Stimulated activated CD8-positive, alpha-beta memory T cell treated with anti-CD3 and anti-CD28 coated beads, Interleukin-7, amount 100 ng/mL, for 48 hours (primary cell): ENCODE results near the gene NUP54.

Source experiments
- DNase-seq, 2 donors: peaks; one replicate each; pipeline ENCODE4 v3.0.0-alpha.2; 2020; ENCODE audit warnings: low read depth in 1 of 2; ENCODE audit errors: extremely low read depth in 1 of 2

The NUP54 gene, protein sequence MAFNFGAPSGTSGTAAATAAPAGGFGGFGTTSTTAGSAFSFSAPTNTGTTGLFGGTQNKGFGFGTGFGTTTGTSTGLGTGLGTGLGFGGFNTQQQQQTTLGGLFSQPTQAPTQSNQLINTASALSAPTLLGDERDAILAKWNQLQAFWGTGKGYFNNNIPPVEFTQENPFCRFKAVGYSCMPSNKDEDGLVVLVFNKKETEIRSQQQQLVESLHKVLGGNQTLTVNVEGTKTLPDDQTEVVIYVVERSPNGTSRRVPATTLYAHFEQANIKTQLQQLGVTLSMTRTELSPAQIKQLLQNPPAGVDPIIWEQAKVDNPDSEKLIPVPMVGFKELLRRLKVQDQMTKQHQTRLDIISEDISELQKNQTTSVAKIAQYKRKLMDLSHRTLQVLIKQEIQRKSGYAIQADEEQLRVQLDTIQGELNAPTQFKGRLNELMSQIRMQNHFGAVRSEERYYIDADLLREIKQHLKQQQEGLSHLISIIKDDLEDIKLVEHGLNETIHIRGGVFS

DNA sequence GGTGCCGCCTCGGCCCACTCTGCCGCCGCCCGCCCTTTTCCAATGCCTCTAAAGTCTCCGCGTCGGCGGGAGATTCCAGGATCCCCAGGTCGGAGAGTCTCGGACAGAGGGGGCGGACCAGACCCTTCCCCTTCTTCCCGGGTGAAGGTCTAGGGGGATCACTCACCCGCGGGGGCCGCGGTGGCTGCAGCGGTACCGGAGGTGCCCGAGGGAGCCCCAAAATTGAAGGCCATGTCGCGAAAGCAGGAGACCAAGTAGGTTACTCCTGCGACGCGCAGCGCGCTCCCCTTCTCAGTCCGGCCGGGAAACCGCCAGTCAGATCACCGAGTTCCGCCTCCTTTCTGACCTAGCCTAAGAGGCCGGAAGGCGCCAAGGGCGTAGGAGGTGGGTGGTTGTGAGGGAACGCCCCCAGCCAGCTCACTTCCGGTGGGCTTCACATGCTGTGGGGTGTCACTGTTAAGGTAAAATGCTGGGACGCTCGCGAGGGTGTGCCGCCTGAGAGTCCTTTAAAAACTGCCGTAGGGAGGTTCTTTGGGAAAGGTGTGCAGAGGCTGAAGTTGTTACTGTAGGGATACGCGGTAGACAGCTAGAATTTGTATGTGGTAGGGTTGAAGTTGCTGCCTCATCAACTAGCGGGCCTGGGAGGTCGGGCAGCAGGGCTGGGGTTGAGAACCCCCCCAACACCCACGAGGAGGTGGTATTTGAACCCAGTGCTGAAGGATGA lies at the start of gene NUP54:
TSS of gene NUP54 (minus strand) at position 256 of the 724 bp plus-strand sequence. CDS start at position 233, 23 bp downstream.
- DNase-seq: peak; percentile 91 to 94

DNA sequence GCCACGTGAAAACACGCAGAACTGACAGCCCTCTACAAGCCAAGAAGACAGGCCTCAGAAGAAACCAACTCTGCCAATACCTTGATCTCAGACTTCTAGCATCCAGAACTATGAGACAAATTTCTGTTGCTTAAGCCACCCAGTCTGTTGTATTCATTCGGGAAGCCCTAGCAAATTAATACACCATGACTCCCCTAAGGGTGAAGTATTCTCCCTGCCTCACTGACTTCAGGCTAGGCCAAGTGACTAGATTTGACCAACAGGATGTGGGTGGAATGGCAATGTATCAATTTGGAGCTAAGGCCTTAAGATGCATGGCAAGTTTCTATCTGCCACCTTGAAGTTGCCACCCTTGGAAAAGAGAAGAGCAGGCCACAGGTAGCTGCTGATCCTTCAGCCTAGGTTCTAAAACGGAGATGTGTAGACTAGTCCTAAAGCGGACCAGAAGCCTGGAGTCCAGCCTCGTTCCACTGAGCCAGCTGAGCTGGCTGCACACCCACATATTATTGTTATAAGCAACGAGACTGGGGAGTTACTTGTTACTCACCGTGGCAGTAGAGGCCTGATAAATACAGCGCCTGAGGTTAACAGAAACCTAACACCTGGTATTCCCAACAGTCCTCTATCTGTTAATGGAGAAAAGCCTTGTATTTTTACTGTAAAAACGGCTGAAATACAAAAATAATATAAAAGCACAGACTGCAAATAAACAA lies 49.0 kb upstream of the NUP54 start:
- DNase-seq: no peak

DNA sequence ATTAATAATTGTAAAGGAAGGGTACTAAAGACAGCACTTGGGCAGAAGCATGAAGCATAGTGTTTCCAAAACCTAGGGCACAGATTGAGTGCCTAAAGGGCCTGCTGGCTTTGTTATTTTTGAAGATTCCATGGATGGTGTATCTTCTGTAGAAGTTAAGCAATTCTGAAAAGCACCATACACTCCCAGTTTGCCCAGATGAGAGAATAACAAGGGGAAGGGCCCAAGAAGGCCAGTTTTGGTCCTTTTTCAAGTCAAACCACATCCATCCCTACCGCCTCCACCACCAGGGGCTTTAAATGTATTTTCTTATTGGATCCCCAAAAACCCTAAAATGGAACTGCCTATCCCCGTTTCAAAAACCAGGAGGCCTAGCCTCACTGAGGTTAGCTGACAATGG lies 48.2 kb upstream of the NUP54 start:
- no peak for DNase-seq

DNA sequence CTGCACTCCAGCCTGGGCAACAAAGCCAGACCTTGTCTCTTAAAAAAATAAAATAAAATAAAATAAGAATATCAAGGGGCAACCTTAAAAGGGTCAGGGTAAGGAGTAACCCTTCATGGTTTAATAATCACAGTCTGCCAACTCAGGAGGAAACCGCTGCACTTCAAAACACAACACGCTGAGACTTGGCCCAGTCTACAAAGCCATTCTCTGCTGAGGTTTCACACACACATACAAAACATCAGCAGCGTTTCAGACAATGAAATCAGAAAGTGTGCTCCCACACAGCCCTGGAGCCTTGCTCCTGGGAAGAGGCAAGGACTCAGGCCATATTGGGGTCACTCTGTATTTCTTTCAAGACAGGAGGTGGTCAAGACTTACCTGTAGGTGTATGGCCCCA lies 47.1 kb upstream of the NUP54 start:
- no peak for DNase-seq

DNA sequence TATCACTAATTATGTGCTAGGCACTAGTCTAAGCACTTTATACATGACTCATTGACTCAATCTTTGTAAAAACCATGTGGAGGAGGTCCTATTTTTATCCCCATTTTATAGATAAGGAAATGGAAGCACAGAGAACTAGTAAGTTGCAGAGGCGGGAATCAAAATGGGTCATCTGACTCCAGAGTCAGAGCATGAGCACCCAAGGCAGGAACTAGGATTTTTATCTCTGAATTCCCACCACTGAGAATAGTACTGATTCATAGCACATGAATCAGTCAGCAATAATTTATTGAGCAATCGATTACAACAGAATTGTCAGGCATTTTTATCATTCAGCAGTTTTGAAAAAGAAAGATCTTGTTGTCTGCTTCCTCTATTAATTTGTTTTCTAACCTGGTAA lies 46.1 kb upstream of the NUP54 start:
- no peak for DNase-seq

DNA sequence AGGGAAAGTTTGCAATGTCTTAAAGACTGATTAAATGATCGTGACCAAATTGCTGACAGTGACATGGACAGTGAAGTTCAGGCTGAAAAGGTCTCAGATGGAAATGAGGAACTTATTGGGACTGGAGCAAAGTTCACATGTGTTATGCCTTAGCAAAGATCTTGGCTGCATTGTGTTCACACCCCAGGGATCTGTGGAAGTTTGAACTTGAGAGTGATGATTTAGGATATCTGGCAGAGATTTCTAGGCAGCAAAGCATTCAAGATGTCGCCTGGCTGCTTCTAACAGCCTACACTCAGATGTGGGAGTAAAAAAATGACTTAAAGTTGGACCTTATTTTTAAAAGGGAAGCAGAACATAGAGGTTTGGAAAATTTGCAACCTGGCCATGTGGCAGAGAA lies 44.0 kb upstream of the NUP54 start:
- DNase-seq: no peak

DNA sequence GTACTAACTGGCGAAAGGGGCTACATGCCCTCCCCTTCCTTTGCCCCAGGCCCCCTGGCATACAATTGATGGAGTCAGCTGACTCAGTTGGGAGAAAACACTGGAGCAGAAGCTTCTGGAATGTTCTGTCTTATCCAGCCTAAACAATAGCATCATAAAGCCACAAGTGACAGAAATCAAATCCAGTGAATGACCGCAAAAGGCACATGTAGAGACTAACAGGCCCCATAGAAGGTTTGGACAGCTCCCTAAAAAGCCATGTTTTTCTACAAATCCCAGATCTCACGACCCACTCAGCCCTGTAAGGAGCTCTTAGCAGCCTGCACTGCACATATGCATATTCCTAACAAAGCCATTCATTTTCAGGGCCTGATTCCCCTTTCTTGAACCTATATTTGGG lies 40.4 kb upstream of the NUP54 start:
- no peak for DNase-seq

DNA sequence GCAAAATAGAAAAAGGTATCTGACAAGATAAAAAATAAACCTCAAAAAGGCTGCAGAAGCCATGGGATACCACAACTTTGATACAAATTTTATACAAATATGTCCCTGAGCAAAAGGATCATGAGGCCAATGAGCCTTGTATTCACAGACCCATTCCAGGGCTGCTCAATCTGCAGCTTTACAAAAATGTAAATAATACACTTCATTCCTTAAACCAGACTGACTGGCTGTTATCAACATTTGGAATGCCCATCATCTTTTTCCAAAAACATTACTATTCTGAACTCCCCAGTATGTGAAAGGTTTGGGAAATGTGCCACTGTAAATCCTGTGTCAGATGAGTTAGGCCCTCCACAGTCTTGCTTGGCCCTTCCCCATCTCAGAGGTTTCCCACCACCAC lies 40.0 kb upstream of the NUP54 start:
- DNase-seq: no peak

DNA sequence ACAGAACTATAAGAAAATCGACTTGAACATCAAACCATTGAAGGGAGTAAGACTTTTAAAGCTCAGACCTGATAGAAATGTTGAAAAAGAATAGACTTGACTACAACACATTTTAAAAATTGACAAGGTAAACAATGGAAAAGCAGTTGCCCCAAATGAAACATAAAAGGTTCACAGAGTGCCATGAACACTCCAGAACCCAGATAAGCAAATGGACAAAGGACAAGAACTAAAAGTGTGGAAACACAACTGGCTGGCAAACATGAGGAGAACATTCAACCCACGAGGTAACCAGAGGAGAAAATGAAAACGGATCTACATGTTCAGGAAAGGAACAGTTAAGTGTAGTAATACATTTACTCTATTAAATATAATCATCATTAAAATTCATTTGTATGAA lies 39.0 kb upstream of the NUP54 start:
- DNase-seq: no peak

DNA sequence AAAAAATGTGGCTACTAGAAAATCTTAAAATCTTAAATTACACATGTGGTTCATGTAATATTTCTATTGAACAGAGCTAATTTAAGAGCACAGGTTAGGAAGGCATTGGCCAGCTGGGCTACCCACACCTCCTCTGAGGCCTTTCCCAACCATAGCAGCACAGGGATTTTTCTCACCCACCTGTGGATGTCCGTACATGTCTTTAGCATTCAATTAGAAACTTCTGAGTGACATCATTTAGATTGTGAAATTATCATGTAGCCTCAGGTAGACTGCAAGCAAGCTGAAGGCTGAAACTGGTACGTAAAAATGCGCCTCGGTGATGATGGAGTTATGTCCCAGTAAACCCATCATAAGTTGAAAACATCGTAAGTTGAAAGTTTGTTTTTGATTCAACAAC lies 34.3 kb upstream of the NUP54 start:
- no peak for DNase-seq

DNA sequence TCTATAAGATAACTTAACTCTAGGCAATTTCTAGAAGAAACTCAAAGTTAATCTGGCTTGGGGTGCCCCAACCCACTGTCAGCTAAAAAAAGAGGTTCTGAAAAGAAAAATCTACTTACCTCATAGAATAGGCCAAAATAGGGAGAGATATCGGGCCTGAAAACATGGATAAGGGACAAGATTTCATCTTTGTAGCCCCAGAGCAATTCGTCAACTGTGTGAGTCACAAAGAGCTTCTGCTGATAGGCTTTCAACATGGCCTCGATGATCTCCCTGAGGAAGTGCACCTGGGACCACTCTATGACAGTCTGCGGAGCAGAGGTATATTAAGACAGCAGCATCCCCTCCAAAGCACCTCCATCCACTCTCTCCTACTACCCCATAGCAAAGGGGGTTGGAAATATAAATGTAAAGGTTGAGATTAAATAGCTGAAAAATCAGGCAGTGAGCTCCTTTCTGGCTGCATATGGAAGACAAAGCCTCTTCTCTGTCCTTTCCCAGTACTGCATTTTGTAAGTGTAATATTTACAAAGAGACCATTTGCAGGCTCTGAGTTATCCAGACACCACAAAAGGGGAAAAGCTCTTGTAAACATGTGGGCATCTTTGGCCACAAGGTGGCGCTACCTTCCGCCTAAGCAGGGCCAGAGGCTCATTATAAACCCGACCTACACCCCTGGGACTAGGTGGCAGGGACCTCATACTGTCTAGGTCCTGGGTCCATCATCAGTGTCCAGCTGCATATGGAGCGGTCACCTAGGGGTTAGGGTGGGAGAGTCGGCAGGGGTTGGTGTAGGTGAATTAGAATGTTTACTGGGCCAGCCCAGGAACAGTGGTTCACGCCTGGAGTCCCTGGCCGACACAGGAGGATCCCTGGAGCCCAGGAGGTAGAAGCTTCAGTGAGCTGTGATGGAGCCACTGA lies 31.5 kb upstream of the NUP54 start:
- DNase-seq: peak; percentile 34 to 71

DNA sequence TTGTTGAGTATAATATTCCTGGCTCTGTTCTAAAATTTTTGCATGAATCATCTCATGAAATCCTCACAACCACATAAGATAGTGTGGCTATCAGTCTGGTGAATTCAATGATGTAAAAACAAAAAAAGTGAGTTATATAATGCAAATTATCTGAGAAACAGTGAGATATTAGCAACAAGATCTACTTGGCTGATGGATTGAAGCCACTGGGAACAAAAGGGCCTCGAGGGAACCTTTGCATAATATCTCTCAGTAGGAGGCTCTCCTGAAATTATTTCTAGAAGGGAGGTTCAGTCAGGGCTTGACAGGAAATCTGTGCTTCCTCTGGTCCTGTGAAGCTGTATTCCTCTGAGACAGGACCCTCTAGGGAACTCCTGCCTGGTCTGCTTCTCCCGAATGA lies 30.1 kb upstream of the NUP54 start:
- no peak for DNase-seq

DNA sequence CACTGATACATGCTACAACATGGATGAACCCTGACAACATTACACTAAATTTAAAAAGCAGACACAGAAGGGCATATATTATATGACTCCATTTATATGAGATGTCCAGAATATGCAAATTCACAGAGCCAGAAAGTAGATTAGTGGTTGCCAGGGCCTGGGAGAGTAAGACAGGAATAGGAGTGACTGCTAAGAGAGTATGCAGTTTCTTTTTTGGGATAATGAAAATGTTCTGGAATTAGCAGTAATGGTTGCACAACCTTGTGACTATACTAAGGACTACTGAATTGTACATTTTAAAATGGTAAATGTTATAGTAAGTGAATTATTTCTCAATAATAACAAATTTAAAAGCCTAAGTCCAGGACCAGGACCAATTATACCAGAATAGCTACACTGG lies 29.5 kb upstream of the NUP54 start:
- no peak for DNase-seq

DNA sequence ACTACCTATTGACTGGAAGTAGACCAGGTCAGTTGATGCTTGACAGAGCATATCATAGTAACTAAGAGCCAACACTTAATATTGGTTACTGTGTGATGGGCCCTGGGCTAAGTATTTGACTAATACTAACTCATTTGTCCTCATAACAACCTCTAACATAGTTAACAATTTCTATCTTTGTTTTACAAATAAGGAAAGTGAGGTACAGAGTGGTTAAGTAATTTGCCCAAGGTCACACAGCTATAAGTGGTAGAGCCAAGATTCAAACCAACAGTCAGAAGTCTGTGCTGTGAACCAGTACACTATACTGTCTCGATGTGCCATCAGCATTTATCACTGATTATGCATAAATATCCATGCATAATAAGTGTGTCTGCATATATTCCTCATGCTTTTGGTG lies 27.1 kb upstream of the NUP54 start:
- no peak for DNase-seq

DNA sequence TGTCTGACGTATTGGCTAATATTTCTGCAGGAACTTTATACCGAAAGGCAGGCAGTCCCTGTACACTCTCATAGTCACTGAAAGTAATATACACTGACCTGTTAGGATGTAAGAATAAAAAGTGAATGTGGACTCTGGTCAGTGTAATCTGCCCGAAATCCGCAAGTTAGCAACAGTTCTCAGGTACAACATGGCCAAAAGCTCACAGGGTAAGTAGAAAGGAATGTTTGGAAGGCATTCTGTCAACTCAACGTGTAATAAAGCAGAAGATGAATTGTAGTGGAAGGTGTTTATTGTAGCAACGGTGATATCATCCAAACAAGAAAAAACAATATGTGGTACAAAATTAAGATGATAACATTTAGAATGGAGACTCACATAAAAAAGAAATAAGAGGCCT lies 26.0 kb upstream of the NUP54 start:
- no peak for DNase-seq

DNA sequence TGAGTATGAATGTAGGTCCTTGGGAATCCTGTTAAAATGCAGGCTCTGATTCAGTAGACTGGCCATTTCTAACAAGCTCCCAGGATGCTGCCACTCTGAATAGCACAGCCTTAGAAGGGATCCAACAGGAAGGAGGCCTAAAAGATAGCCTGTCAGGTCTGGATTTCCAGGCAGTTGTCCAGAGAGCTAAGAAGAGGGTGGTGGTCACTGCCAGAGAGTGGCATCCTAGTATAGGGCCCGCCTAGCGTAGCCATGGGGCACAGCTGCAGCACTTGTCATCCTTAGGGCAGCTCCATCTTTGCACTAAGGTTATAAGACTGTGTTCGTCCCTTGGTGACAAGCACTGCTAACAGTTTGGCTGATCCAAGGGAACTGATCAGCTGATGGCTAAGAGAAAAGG lies 20.5 kb upstream of the NUP54 start:
- no peak for DNase-seq

DNA sequence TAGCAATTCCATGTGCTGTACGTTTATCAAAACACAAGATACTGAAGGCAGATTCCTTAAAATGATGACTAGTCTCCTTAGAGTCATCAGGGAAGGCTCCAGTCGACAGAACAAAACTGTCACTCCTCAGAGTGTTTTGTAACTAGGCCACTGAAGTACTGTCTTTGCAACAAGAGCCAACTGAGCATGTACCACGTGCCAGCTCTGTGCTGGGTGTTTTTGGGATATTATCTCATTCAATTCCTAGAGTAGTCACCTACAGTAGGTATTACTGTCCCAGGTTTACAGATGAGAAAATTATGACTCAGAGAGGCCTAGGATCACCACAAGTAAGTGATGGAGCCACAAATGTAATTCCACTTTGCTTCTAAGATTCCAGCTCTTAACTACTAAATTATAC lies 18.3 kb upstream of the NUP54 start:
- no peak for DNase-seq

DNA sequence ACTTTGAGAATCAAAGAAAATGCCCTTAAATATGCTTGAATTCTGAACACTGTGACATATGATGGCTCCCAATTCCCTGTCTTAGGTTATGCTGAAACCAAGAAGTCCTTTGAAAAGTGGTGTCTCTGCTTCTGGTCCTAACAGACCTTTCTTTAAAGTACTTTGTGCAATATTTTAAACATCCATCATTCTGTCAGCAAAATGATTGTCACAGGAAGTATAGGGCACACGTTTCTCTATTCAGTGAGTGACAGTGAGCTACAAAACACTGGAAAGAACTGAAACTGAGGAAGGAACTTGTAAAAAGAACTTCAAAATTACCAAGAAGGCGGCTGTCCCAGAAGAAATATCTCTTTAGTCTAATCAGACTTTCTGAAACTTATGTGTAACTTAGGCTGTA lies 12.2 kb upstream of the NUP54 start:
- no peak for DNase-seq

DNA sequence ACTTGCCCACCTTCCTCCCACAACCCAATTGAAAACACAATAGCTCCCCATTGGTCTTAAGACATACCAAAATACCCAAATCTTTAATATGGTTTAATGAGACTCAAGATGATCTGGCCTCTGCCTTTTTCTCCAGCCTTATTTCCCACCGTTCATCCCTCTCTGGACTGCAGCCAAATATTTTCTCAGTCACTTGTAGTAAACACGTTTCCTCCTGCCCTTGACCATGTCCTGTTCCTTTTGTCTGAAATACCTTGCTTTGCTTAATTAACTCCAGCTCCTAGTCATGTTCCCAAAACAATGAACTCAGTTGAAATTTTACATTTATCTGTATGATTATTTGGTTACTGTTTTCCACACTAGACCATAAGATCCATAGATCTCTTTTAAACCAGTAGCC lies 8.4 kb upstream of the NUP54 start:
- DNase-seq: no peak

DNA sequence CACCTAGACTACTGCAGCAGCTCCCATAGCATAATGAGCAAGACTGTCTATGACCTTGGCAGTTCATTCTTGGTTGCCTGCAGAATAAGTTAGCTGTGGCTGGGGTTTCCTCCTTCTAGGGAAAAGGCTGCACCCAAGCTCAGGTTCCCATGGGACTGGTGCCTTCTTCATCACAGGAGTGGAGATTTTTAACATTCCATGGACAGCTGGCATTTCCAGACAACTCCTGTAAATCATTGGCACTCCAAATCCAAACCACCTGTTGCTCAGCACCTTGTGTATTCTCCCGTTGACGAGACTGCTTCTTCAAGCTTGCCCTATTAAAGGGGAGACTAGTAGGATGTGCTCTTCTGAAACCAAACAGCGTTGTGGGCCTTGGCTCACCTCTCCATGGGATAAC lies 7.8 kb upstream of the NUP54 start:
- DNase-seq: no peak

DNA sequence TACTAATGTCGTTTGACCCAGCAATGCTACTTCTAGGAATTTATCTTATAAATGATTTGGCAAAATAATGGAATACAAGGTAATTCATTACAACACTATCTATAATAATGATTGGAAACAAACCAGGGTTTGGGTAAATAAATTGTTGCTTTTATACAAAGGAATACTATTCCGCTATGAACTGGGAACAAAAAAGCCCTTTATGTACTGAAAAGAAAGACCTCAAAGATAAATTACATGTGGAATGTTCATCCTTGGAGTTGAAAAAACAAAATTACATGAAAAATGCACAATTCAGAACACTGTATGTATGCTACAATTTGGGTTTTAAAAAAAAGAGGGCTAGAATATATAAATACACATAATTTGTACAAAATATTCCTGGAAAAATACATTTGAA lies 5.2 kb upstream of the NUP54 start:
- no peak for DNase-seq
